Endothelial cell of hepatic sinusoid (primary cell): Measurements from ENCODE around the gene CHAT.

Source experiments
- in situ Hi-C: cut with HindIII; loops from 2 replicates; pipeline ENCODE4 v1.10.0; 2017; ENCODE audit warnings: low sequenced_read_pairs

The CHAT gene

DNA sequence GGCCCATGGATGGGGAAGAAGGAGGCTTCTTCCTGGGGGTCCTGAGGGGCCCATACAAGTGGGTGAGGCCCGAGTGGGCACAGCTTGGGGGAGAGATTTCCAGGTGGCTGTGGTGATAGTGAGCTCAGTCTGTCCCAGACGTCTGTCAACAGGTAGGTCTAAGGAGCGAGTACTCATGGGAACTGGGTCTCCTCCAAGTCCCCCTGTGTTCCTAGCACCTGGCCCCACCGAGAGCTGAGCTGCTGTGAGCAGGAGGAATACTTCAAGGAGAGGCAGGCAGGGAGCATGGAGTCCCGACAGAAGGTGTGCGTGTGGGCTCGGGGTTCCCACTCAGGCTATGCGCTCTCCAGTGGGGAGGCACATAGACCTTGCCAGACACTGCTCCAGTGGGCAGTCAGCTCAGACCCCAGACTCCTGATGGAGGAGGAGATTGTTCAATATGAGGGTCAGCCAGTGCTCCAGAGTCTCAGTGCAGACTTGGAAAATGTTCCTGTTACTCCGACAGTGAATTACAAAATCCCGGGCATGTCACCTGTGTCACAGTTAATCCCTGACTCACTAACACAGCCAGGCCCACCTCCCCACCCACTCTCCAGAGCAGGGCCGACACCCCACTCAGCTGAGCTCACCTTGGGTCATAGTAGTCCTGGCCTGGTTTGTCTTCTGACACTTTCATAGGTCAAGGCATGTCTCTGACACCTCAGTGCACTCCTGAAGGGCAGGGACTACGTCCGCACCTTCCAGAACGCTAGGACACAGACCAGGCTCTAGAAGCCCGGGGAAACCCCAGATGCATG is 37.4 kb downstream of the CHAT start:
- in situ Hi-C loops, result no loop called here

DNA sequence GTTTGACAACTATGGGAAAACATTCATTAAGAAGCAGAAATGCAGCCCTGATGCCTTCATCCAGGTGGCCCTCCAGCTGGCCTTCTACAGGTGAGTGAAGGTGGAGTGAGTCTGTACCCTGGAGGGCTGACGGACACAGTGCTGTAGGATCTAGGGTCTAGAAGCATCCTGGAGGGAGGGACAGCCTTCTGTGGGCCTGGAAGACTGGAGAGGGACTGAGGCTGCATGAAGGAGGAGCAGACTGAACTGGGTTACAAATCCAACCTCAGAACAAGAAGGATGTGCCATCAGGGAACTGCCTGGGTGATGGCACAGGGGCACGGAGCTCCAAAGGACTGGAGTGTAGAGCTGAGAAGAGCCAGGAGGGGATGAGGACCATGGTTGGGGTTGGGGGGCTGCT is 38.1 kb downstream of the CHAT start:
- in situ Hi-C loops, result no loop called here

DNA sequence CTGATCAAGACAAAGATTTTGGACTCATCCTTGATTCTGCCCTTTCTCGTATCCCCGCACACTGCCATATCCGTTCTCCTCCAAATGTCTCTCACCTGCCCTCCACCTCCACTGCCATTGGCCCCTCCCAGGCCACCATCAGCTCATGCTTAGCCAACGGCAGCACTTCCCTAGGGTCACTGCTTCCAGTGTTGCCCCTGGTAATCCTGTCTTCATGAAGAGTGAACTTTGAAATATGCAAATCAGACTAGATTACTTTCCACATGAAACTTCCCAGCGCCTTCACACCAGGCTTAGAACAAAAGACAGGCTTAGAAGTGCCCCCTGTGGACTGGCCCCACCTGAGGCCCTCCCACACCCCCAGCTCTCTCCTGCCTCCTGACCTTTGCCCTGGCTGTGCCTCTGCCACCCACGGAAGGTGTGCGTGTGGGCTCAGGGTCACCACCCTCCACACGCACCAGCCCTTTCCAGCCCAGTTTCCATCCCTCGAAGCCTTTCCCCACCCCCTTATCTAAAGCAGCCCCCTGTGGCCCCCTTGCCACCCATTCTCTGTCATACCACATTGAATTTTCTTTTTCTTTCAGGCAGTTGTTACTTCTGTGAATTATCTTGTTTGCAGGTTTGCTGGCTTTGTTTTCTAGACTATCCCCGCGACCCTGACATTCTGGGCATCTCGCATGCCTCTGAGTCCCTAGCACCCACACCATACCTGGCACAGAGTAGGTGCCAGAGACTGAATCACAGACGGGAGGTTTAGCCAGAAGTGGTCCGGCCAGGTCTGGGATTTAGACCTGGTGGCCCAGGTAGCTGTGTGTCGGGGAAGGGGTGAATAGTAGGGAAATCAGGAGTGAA is 38.8 kb downstream of the CHAT start:
- in situ Hi-C loops, result no loop called here

DNA sequence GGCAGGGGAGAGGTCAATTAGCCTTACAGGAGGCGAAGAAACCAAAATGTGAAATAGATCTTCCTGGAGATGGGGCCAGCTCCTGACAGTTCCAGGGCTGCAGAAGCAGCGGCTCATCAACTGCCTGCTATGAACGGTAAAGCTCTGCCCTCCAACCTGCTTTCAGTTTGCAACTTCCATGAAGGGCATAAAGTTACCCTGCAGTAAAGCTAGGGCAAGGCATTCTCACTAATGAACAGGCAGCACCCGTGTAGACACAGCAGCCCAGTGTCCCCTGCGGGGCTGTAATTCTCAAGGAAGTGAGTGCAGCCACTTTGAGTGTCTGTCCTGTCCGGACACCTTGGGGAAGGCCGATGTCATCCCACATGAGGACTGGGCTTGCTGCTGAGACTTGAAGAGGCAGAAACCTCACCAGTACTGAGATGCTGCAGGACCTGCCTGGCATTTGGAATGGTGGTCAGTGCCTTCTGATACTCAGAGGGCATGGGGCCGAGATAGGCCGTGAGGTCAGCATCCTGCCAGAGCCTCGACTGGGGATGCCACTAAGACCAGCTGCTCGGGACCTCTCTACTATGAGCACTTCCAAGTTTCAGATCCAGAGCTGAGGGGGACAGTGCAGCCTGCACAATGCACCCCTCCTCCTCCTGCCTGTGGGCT is 39.6 kb downstream of the CHAT start:
- in situ Hi-C loops, result no loop called here

DNA sequence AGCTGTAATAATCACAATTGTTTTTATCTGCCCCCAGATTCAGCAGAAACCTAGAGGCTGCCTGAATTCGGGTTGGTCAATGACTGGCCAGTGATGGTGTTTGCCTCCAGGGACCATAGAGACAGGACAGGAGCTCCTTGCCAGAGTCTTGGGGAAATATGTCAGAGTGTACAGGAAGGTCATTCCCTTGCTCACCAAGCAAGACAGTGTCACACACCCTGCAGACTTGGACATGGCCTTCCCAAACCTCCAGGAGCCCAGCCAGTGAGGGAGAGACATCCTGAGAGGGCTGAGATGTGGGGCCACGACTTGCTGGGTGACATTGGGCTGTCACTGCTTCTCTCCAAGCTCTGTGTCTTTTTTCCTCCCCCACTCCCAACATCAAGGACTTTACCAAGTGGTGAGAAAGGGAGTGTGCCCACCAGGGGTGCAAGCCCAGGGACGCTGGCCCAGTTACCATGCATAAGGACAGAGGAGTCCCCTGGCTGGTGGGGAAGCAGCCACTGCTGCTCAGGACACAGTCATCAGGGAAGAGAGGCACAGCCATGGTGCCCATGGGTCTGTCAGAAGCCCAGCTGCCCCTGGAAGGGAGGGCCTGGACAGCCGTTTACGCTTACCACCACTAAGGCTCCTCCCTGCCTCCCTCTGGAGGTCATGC is 40.3 kb downstream of the CHAT start:
- in situ Hi-C loops, result no loop called here

DNA sequence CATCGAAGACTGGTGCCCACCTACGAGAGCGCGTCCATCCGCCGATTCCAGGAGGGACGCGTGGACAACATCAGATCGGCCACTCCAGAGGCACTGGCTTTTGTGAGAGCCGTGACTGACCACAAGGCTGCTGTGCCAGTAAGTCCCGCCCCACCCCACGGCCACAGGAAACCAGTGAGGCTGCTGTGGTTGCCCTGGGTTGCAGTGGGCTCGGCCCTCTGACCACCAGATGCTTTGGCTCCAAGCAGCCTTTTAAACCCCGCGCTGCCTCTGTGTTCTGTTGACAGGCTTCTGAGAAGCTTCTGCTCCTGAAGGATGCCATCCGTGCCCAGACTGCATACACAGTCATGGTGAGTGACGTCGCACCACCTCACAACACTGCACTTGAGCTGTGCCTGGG is 41.3 kb downstream of the CHAT start:
- in situ Hi-C loops, result no loop called here

DNA sequence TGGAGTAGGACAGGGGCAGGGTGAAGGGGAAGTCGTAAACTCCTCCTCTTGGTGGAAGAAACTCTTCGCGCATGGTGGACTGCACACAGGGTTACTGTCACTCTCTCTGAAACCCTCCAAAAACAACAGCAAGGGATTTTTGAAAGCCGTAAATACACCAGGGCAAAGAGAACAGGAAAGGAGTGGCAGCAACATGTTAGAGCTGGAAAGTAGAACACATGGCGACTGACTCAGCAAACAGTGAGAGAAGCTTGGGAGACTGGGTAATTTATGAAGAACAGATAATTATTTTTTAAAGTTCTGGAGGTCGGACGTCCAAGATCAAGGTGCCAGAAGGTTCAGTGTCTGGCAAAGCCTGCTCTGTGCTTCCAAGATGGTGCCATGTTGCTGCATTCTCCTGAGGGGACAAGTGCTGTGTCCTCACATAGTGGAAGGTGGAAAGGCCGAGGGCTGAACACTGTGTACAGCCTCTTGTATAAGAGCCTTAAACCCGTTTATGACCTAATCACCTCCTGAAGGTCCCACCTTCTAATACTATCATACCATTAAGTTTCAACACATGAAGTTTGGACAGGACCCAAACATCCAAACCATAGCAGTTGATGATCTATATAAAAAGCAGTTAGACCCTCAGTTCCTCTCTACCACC is 43.1 kb downstream of the CHAT start:
- in situ Hi-C loops, result no loop called here

DNA sequence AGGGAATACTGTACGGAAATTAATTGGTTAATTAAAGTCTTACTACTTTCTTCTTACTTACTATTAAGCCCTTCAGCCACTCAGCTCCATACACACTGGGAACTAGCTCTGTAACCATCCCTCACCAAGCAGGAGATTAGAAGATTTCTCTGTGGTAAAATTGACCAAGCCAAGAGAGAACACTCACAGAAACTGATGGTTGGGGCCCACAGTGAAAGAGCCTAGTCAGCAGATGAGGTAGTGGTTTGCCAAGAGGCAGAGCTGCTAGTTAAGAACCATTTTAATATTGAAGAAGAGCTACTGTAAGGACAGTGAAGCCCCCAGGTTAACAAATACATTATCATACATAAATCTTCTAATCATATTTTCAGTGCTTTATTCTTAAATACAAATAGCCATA is 43.8 kb downstream of the CHAT start:
- in situ Hi-C loops, result no loop called here

DNA sequence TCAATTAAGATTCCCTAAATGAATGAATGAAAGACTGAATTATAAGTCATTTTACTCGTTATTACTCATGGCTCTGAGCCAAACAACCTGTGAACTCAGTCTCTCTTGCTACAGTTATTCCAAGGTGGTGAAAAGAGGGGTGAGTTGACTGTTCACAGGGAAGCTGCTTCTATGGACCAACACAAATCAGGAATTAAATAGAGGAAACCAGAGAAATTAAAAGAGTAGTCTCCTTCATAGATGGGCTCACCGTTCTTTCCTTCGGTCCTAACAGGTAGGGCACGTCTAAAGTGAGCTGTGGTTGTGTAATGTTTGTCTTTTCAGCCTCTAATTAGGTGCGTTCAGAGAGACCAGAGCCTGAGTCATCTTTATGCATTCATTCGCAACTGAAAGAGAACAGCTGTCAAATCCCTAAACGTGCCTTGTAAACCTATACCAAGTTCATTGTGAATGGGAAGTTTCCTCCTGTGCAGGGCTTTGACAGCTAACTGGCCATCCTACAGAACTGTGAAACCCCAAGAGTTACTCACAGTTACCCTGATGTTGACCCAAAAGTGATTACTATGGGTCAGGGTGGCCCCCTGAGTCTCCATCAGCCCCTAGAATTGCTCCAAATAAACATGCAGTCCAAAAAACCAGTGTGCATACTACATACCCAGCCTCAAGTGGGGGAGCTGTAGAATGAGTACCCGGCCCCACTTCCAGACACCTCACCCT is 47.5 kb downstream of the CHAT start:
- in situ Hi-C loops, result no loop called here

DNA sequence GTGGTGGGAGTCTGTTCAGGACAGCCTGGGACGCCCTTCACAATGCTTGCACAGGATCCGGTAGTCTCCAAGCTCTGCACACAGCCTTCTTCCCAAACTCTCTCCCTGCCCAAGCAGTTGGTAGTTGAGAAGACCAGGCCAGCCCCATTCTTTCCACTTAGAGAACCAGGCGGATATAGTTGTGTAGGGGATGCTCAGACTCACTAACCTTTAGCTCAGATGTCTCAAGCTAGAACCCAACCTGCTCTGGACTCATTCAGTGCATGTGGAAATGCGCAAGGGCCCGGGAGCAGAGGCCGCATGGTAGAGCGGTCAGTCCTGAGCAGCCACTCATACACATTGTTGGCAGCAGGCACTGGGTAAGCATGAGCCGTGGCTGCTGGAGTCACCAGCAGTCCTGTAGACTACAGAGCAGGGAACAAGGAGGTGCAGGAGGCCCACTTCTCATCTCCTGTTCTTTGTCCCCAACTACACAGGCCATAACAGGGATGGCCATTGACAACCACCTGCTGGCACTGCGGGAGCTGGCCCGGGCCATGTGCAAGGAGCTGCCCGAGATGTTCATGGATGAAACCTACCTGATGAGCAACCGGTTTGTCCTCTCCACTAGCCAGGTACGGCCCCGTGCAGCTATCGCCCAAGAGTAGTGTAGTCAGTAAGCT is 48.5 kb downstream of the CHAT start:
- in situ Hi-C loops, result no loop called here

DNA sequence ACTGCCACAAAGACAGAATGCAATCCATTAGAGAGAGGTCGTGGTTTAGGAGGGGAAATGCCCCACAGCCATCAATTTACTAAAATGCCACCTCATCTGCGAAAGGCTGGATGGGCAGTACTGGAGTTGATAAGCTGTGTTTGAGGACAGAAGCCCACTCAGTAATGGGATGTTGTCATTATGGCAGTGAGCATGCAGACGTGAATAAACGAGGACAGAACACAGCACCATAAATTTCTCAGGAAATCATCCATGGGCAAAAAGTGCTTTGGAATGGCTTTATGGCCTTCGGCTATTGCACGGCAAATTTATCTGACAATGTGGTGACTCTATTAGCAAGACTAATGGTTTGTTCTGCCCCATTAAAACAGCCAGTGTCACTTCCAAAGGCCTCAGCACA is 49.8 kb downstream of the CHAT start:
- in situ Hi-C loops, result no loop called here

DNA sequence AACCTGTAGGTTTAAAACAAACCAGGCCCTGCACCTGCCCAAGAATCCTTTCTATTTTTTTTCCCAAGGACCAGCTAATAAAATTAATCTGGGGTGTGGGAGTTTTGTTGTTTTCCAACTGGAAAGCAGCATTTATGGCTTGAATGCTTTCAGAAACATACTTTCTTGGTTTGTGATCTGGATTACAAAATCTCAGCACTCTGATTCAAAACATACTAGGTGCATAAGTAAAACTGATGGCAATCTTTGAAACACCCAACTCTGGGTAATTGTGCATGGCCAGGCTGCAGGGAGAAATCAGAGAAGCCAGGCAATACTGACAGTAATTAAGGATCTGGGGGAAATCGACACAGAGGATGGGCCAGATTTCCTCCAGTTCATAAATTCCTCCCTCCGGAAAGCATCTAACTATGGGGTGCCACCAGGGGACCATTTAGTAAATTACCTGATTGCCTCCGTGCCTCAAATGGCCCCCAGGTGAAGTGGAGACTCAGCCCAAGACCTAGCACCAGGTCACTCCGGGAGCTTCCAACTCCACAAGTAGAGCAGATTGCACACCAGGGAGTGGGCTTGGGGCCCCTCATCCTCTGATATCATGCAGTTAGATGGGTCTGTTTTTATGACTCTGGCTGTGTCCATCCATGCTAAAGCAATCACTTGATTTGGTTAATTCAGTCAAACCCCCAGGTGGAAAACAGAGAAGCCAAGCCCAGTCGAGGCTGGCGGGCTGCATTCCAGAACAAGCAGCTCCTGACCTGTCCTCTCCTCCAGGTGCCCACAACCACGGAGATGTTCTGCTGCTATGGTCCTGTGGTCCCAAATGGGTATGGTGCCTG is 50.4 kb downstream of the CHAT start:
- in situ Hi-C loops, result no loop called here

DNA sequence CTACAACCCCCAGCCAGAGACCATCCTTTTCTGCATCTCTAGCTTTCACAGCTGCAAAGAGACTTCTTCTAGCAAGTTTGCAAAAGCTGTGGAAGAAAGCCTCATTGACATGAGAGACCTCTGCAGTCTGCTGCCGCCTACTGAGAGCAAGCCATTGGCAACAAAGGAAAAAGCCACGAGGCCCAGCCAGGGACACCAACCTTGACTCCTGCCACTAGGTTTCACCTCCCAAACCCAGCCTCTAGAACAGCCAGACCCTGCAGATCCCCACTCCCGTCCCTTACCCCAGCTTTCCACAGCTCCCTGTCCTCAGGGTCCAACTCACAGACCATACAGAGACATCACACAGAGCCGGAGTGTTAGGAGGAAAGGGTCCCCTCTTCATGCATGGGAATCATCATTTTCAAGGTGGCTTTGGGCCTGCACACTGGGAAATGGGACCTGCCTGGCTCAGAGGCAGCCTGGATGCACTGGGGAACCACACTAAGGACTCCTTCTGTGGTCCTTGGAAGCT is 51.1 kb downstream of the CHAT start:
- in situ Hi-C loops, result no loop called here

DNA sequence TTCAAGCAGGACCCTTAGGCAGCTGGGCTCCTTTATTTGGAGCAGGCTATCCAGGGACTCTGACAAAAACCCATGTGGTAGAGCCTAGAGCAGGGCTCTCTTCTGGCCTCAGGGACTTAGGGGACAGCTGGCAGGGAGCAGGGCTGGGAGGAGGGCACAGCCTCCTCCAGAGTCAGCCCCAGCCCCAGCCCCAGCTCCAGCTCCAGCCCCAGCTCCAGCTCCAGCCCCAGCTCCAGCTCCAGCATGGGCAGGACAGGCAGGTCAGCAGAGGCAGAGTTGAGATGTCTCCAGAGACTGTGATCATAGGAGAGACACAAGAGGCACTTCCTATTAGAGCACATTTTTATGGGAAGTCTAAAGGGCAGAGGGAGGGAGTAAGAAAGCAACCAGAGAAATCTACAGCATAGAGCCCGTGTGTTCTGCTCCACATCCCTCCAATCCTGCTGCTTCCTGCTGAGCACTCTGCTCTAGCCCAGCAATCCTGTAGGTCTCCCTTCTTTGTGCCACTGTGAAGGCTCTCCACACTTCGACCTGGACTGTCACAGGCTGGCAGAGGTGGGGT is 52.3 kb downstream of the CHAT start:
- in situ Hi-C loops, result no loop called here

DNA sequence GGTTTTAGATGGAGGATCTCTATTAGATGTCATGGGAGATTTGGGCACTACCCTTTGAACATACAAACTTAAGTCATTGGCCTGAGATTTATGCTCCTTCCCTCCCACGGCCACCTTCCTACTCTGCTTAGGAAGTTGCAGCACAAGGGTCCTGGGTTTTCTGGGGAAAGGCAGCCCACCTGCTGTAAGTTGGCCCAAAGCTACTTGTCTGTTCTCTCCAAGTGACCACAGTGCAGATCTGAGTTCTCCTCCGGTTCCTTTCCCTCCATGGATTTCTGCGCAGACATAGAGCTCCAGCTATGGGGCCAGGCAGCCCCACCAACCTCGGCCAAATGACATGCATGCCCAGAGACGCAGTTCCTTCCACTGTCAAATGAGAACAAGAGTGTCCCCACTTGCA is 52.8 kb downstream of the CHAT start:
- in situ Hi-C loops, result no loop called here

DNA sequence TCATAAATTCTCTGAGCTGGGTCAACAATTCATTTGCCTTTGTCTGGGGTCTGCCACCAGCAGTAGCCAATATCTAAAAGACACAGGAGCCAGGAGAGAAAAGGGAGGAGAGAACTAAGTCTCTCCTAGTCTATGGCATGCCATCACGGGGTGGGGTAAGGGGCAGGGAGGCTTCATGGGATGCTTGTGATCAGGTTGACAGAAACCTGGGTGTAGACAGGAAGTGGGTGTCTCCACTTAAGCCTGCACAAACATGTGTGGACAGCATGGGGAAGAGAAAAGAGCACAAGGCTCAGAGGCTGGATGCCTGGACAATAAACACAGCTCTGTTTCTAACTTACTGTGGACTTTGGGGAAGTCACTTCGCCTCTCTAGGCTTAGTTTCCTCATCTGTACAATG is 54.2 kb downstream of the CHAT start:
- in situ Hi-C loops, result no loop called here

DNA sequence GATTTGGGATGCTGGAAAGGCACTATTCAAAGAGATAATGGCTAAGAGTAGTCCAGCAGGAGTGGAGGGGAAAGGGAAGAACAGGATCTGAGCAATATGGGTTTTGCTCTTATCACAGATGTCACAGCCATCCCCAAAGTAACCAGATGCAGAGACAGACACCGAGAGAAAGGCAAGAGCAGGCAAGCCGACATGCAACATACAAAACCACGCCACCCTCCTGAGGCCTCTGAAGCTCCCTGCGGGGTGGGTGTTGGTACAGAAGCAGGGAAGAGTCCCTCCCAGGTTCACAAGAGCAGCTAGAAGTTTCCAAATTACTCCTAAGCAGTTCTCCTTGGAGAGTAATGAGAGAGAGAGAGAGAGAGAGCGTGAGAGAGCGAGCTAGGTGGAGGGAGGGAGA is 54.8 kb downstream of the CHAT start:
- in situ Hi-C loops, result no loop called here

DNA sequence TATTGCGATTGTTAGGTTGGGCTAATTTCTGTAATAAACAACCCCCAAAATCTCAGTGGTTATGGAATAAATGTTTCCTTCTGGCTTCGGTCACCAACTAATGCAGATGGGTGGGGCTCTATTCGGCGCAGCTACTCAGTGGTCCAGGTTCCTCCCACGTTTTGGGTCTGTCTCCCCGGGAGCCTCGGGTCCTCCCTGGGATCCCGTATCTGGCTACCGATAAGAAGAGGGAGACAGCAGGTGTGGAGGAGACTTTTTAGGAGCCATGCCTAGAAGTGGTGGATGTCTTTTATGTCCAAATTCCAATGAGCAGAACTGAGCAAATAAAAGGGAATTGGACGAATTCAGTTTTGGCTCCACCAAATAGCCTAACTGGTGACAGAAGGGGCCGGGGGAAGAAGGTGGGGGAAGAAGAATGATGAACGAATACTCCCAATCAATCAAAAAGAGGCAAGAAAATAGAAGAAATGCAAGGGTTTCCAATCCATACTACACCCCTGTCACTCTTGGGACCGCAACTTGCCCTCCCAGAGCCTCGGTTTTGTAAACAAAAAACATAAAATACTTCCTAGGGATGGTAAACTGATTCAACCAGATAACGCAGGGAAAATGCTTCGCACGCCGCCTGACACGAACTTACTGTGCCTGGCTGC is 65.1 kb downstream of the CHAT start:
- in situ Hi-C loops, result no loop called here
